ENCODE data around the gene AGBL4.

AGBL4 gene

GRCh38 chr1:48718705-48719104, 1305.0 kb downstream of the AGBL4 start:
- no peak for DNase-seq (ENCODE audit: low spot score)

- no peak for DNase-seq (ENCODE audit: low spot score)
Observed at GRCh38 chr1:48718116-48718630, 1305.6 kb downstream of the AGBL4 start.

- DNase-seq (ENCODE audit: low spot score), result no peak
Observed at GRCh38 chr1:48717082-48717481, 1306.7 kb downstream of the AGBL4 start.

GRCh38 chr1:48715921-48716320, 1307.8 kb downstream of the AGBL4 start:
- no peak for DNase-seq (ENCODE audit: low spot score)

GRCh38 chr1:48710915-48711314, 1312.8 kb downstream of the AGBL4 start:
- DNase-seq (ENCODE audit: low spot score), result no peak

- DNase-seq (ENCODE audit: low spot score), result no peak
Observed at GRCh38 chr1:48710318-48710717, 1313.4 kb downstream of the AGBL4 start.

GRCh38 chr1:48704736-48705135, 1319.0 kb downstream of the AGBL4 start:
- no peak for DNase-seq (ENCODE audit: low spot score)

- no peak for DNase-seq (ENCODE audit: low spot score)
Observed at GRCh38 chr1:48701445-48701844, 1322.3 kb downstream of the AGBL4 start.

GRCh38 chr1:48697066-48697707, 1326.6 kb downstream of the AGBL4 start:
- peak; percentile 52 for DNase-seq (ENCODE audit: low spot score)

GRCh38 chr1:48695161-48695560, 1328.6 kb downstream of the AGBL4 start:
- DNase-seq (ENCODE audit: low spot score), result no peak

- DNase-seq (ENCODE audit: low spot score), result no peak
Observed at GRCh38 chr1:48693674-48694320, 1330.0 kb downstream of the AGBL4 start.

- no peak for DNase-seq (ENCODE audit: low spot score)
Observed at GRCh38 chr1:48693180-48693579, 1330.6 kb downstream of the AGBL4 start.

GRCh38 chr1:48692235-48692634, 1331.5 kb downstream of the AGBL4 start:
- DNase-seq (ENCODE audit: low spot score), result no peak

- no peak for DNase-seq (ENCODE audit: low spot score)
Observed at GRCh38 chr1:48691429-48692001, 1332.2 kb downstream of the AGBL4 start.

- peak; percentile 23 for DNase-seq (ENCODE audit: low spot score)
Observed at GRCh38 chr1:48688102-48688760, 1335.5 kb downstream of the AGBL4 start.

- DNase-seq (ENCODE audit: low spot score), result no peak
Observed at GRCh38 chr1:48687282-48688045, 1336.3 kb downstream of the AGBL4 start.

GRCh38 chr1:48686159-48686558, 1337.6 kb downstream of the AGBL4 start:
- DNase-seq (ENCODE audit: low spot score), result no peak

GRCh38 chr1:48684381-48684780, 1339.4 kb downstream of the AGBL4 start:
- DNase-seq (ENCODE audit: low spot score), result no peak

- no peak for DNase-seq (ENCODE audit: low spot score)
Observed at GRCh38 chr1:48683839-48684238, 1339.9 kb downstream of the AGBL4 start.

GRCh38 chr1:48681476-48682305, 1342.1 kb downstream of the AGBL4 start:
- no peak for DNase-seq (ENCODE audit: low spot score)

GRCh38 chr1:48680411-48681035, 1343.2 kb downstream of the AGBL4 start:
- DNase-seq (ENCODE audit: low spot score), result no peak
